Astrocyte (in vitro differentiated cells and primary cell): Measurements from ENCODE around the gene CPEB3.

Source experiments
- CTCF ChIP-seq: IDR thresholded peaks from 2 replicates; pipeline ENCODE4 v1.5.1; 2011; ENCODE audit warnings: low read depth, mild to moderate bottlenecking, inconsistent platforms, low read length, moderate library complexity; ENCODE audit not compliant: insufficient read depth
- EZH2 ChIP-seq: IDR thresholded peaks from 2 replicates; pipeline ENCODE4 v1.6.1; 2012; ENCODE audit warnings: mild to moderate bottlenecking, low read length, inconsistent platforms; ENCODE audit not compliant: insufficient read depth

- TF ChIP-seq CTCF, result no peak
- no peak for TF ChIP-seq EZH2
These were observed 82.1 kb downstream of the CPEB3 start for GRCh38 chr10:92208736-92209135.
